GM18861 (cell line): ENCODE results near the gene DFFB.

ENCODE experiments used
- ATAC-seq: cut with Tn5 transposase; IDR thresholded peaks from one replicate; pipeline ENCODE4 v1.9.1; 2021; ENCODE audit not compliant: unreplicated experiment

The DFFB gene

DNA sequence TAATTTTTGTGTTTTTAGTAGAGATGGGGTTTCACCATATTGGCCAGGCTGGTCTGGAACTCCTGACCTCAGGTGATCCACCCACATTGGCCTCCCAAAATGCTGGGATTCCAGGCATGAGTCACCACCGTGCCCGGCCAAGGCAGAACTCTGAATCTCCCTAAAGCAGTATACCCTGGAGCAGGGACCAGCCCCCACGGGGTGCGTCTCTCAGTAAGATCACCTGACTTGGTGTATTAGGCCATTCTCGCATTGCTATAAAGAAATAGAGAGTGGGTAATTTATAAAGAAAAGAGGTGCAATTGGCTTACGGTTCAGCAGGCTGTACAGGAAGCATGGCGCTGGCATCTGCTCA, 14.2 kb downstream of the DFFB start:
- no peak for ATAC-seq

DNA sequence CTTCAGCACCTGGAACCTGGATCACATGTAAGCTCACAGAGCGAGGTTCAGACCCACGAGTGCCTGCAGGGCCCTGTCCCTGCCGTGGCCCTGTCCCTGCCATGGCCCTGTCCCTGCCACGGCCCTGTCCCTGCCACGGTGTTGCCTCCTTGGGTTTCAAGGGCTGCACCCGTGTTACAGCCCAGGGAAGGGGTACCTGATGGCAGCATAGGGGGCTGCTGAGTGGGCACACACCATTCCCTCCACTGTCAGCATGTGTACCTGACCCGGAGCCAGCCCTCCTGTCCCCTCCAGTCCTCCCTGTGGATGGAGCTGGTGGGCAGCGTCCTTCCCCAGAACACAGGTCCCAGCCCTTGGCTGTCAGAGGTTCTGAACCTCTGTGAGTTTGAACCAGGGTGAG, 15.3 kb downstream of the DFFB start:
- ATAC-seq = no peak

DNA sequence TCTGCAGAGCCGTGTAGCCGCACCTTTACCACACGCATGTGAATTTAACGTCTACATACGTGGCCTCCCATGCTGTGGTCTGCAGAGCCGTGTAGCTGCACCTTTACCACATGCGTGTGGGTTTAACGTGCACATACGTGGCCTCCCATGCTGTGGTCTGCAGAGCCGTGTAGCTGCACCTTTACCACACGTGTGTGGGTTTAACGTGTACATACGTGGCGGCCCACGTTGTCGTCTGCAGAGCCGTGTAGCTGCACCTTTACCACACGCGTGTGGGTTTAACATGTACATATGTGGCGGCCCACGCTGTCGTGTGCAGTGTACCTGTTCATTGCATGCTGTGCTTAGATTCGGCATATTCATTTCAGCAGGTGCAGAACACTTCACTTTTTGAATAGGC, 17.5 kb downstream of the DFFB start:
- ATAC-seq = no peak

DNA sequence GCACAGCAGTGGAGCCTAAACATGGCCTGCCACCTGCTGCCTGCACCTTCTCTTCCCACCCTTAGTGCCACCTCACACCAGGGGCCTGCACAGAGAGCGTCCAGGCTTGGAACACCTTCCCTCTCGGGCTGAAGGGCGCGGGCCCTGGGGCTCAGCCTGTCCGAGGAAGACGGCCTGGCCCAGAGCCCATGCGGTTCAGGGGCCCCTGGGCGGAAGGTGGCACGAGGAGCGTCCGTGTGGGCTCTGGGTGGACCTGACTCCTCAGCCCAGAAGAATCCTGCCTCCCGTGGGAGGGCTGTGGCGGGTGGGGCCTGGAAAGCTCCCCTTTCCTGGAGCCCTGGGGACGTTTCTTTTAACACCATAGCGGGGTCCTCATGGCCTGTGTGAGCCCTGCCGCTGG, 19.4 kb downstream of the DFFB start:
- no peak for ATAC-seq

GRCh38 chr1:3879099-3879498, 21.8 kb downstream of the DFFB start:
- ATAC-seq = no peak

GRCh38 chr1:3879787-3880428, 22.6 kb downstream of the DFFB start:
- no peak for ATAC-seq

DNA sequence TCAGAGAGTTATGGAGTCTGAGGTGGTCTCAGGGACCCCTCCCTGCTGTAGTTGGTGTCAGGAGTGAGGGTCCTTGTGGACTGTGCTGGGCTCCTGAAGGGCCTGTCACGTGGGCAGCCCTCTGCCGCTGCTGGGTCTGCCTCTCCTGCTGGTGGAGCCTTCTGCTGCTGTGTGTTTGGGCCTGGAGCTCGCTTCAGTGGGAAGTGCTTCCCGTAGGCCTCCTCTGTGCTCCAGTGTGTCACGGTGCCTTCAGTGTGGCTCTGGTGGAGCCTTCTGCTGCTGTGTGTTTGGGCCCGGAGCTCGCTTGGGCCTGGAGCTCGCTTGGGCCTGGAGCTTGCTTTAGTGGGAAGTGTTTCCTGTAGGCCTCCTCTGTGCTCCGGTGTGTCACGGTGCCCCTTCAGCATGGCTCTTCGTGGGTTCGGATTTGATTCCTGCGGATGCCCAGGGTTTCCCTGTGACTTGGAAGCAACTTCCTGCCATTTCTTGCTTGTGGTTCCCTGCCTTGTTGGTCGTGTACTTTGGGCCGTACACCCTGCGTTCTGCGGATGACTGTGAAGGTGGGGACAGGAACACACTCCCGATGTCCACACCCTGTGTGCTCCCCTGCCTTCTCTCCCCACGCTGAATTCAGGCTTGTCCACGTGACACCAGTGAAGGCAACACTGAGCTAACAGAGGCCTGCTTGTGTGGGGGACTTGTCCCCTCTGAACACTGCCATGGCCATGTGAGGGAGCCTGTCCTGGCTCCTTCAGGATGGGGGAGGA, 23.3 kb downstream of the DFFB start:
- ATAC-seq = no peak

GRCh38 chr1:3881193-3881480, 23.9 kb downstream of the DFFB start:
- no peak for ATAC-seq

DNA sequence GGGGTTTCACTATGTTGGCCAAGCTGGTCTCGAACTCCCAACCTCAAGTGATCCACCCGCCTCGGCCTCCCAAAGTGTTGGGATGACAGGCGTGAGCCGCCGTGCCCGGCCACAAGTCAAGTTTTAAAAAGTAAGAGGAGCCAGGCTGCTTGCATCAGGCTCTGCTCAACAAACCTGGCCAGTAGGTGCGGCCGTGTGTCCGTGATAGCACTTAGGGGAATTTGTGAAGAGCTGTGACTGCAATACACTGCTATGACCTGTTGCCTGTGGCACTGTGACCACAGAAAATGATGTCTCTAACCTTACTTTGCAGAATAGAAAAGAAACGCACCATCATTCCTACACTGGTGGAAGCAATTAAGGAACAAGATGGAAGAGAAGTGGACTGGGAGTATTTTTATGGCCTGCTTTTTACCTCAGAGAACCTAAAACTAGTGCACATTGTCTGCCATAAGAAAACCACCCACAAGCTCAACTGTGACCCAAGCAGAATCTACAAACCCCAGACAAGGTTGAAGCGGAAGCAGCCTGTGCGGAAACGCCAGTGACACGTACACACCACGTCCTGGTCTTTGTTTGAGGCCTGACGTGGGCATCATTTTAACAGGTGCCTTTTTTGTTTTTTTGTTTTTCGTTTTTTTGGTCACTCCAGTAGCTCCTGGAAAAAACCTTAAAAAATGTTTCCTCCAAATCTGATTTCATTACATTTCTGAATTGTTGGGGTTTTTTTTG, 26.1 kb downstream of the DFFB start:
- ATAC-seq = no peak

GRCh38 chr1:3884966-3885365, 27.7 kb downstream of the DFFB start:
- no peak for ATAC-seq

DNA sequence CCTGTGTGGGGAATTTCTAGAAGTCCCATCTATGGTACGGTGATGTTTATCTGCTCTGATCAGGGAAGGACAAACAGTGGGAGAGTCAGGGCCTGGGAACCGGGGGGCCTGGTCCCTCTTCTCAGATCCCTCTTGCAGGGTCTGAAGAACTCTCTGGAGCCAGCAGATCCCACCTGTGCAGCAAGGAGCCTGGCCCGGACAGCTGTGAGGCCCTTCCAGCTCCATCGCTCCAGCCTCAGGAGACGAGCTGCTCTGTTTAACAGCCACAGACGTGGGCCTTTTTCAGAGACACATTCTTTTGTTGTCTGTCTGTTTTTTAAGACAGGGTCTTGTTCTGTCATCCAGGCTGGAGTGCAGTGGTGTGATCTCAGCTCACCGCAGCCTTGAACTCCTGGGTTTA, 28.3 kb downstream of the DFFB start:
- ATAC-seq = no peak

GRCh38 chr1:3886106-3886670, 28.9 kb downstream of the DFFB start:
- no peak for ATAC-seq

DNA sequence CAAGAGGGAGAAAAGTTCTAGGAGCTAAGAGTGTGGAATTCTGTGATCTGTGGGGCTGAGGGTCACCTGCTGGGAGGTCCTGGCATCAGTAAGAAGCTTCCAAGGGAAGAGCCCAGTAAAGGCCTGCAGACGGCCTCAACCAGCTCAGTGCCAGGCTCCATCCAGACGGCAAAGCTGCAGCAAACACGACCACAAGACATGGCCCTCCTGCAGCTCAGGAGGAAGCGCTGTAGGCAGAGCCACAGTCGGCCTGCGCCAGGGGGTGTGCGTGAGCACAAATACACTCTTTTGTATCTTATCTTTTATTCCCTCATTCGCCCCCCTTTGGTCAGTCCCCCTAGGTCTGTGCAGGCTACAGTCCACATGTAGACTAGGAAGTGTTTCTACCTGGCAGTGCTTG, 29.4 kb downstream of the DFFB start:
- ATAC-seq = no peak

DNA sequence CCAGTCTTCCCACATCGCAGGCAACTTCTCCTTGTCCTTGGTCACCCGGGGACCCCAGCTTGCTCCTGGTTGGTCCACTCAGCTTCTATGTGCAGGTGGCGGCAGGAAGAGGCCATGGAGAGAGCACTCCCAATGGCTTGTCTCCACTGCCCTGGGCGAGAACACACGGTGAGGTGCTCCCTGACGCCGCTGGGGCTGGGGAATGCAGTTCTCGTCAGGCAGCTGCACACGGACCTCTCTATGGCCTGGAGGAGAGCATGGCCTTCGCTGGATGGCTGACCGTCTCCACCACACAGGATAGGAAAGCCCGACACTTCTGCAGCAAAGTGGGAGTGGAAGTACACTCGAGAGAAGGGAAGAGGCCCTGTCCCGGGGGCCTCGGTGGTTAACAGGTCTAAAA, 31.0 kb downstream of the DFFB start:
- ATAC-seq = no peak

DNA sequence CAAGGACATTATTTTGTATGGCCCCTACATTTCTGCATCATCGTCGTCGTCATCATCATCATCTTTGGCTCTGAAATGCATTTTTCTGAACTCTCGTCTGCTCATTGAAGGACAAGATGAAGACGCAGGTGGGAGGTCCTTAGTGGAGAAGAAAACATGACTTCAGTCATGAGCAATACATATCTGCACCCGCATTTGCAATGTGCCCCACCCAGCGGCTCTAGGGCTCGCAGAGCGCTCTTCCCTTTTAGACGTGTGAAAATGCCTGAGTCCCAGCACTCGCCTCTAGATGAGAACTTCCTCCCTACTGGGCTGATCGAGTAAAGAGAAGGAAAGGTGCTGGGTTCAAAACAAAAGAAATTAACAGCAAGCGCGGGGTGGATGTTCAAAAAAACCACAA, 32.7 kb downstream of the DFFB start:
- ATAC-seq = no peak

GRCh38 chr1:3890389-3891328, 33.4 kb downstream of the DFFB start:
- ATAC-seq = no peak

GRCh38 chr1:3891329-3891865, 34.1 kb downstream of the DFFB start:
- ATAC-seq = no peak

GRCh38 chr1:3892748-3893147, 35.5 kb downstream of the DFFB start:
- no peak for ATAC-seq

- ATAC-seq = no peak
Measured at GRCh38 chr1:3893190-3893589, 35.9 kb downstream of the DFFB start.

- ATAC-seq = no peak
Measured at GRCh38 chr1:3894626-3895278, 37.5 kb downstream of the DFFB start.
